ENCODE measurements around the gene RELN. TPM values are rescaled to one million over a fixed set of nuclear protein-coding genes. Genes with fewer than 3 reads are reported as not detected.

Gene RELN
- total and polyA plus RNA-seq, 10 donors, result 0.03 to 7.6 (median 1.0) TPM

DNA sequence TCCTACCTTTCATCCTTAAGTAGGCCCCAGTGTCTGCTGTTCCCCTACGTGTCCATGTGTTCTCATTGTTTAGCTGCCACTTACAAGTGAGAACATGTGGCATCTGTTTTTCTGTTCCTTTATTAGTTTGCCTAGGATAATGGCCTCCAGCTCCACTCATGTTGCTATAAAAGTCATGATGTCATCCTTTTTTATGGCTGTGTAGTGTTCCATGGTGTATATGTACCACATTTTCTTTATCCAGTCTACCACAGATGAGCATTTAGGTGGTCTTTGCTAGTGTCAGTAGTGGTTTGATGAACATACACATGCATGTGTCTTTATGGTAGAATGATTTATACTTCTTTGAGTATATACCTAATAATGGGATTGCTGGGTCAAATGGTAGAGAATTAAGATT is 397.3 kb downstream of the RELN start:
- Histone ChIP-seq H3K36me3 (no peaks in the 10 kb centered on the region), H3K4me1 (no peaks in the 10 kb centered on the region), H3K9me3 (no peaks in the 10 kb centered on the region), H3K4me3 (no peak overlapping the region), H3K27ac (no peak overlapping the region), H3K27me3 (replicated peaks in 1 of 7) (peaks cover 0 to 6% (median 0%) of the 10 kb centered on the region in 7 donors)
- 72 to 97% (median 87%) methylated on average over 1 of the region's 1 CpG for WGBS, 5 donors
- TF ChIP-seq POLR2A (IDR thresholded peaks at IDR 0.05) (no peak), POLR2AphosphoS5 (IDR thresholded peaks at IDR 0.05) (no peak)
- TF ChIP-seq, protein P1, sequence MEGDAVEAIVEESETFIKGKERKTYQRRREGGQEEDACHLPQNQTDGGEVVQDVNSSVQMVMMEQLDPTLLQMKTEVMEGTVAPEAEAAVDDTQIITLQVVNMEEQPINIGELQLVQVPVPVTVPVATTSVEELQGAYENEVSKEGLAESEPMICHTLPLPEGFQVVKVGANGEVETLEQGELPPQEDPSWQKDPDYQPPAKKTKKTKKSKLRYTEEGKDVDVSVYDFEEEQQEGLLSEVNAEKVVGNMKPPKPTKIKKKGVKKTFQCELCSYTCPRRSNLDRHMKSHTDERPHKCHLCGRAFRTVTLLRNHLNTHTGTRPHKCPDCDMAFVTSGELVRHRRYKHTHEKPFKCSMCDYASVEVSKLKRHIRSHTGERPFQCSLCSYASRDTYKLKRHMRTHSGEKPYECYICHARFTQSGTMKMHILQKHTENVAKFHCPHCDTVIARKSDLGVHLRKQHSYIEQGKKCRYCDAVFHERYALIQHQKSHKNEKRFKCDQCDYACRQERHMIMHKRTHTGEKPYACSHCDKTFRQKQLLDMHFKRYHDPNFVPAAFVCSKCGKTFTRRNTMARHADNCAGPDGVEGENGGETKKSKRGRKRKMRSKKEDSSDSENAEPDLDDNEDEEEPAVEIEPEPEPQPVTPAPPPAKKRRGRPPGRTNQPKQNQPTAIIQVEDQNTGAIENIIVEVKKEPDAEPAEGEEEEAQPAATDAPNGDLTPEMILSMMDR (IDR thresholded peaks at IDR 0.05 in 8 of 11, conservative IDR thresholded peaks at IDR 0.05 in 3 of 11), result no peak
- DNase-seq, result no peak
- intact Hi-C loops (cut with DNase I; ENCODE audit: low total_unique reads), result no loop called here

DNA sequence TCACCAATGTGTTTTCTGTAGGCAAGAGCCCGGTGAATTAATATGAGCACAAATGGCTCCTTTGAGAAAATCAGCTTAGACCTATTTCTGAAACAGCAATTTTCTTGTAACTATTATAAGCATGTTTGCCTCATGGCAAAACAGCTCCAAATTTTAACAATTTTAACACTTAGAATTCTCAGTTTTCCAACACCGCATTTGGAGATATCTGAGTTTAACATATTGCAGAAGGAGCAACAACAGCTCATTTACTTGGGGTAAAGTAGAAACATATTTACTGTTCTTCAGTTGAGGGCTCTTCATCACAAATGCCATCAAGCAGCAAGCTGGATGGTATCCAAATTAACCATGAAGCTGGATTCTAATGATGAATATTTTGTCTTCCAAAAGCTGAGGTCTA is 409.4 kb downstream of the RELN start:
- H3K4me1 ChIP-seq, result no peaks in the 10 kb centered on the region
- no peak for DNase-seq
- TF ChIP-seq POLR2A (IDR thresholded peaks at IDR 0.05) (no peak), POLR2AphosphoS5 (IDR thresholded peaks at IDR 0.05) (no peak)
- TF ChIP-seq, protein P1 (IDR thresholded peaks at IDR 0.05 in 8 of 11, conservative IDR thresholded peaks at IDR 0.05 in 3 of 11), result no peak
- 89 to 97% (median 93%) methylated on average over 2 of the region's 2 CpGs for WGBS, 5 donors
- no peaks in the 10 kb centered on the region for H3K36me3 ChIP-seq
- no peaks in the 10 kb centered on the region for H3K9me3 ChIP-seq
- intact Hi-C loops (cut with DNase I; ENCODE audit: low total_unique reads), result no loop called here
- no peak overlapping the region for H3K27ac ChIP-seq
- no peak overlapping the region for H3K4me3 ChIP-seq
- peaks cover 0 to 10% (median 0%) of the 10 kb centered on the region in 7 donors for H3K27me3 ChIP-seq (replicated peaks in 1 of 7)

DNA sequence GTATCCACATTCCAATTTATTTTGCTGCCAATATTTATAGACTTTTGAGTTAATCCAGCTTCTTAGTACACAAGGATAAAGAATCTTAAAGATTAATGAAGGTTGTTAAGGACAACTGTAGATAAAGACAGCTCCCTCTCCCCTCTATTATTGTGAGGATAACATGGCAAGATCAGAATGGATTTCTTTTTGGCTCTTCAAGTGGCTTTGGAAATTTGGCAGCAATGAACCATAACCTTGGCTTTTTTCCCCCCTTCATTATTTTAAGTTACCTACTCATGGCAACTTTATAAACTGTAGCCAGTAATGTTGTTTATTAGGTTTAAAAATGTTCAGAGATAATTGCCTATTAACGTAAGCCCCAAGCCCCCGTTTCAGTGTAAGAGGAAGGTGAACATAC is 412.4 kb downstream of the RELN start:
- Histone ChIP-seq H3K4me3 (no peak overlapping the region), H3K36me3 (no peaks in the 10 kb centered on the region), H3K27me3 (replicated peaks in 1 of 7) (peaks cover 0 to 18% (median 0%) of the 10 kb centered on the region in 7 donors), H3K9me3 (no peaks in the 10 kb centered on the region), H3K27ac (no peak overlapping the region), H3K4me1 (no peaks in the 10 kb centered on the region)
- WGBS, 5 donors, result 85 to 95% (median 90%) methylated on average over 2 of the region's 2 CpGs
- no peak for DNase-seq
- intact Hi-C loops (cut with DNase I; ENCODE audit: low total_unique reads), result loop anchor here (5.0 kb wide), 2 partner anchors 1270 to 1340 kb away; no protein-coding TSS in a partner anchor
- TF ChIP-seq POLR2A (IDR thresholded peaks at IDR 0.05), result no peak
- TF ChIP-seq POLR2AphosphoS5 (IDR thresholded peaks at IDR 0.05), result no peak
- TF ChIP-seq, protein P1 (IDR thresholded peaks at IDR 0.05 in 8 of 11, conservative IDR thresholded peaks at IDR 0.05 in 3 of 11), result no peak

DNA sequence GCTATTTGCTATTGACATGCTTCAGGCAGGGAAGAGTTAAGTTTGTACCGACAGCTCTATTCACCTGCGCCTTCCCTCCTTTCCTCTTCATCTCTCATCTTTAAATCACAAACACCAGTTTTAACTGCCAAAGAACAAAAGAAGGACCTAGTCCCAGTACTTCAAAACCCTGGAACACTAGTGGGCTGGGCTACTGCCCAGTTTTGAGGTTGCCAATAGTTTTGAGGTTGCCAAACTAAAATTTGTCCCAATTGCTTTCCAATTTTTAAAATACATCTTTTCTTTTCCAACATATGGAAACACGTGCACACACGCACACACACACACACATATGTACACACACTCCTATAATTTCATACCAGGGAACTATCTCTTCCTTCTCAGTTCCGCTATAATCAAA is 412.8 kb downstream of the RELN start:
- H3K27me3 ChIP-seq (replicated peaks in 1 of 7), result peaks cover 0 to 18% (median 0%) of the 10 kb centered on the region in 7 donors
- WGBS, 5 donors, result 81 to 87% (median 85%) methylated on average over 5 of the region's 5 CpGs
- no peak for DNase-seq
- no peaks in the 10 kb centered on the region for H3K4me1 ChIP-seq
- TF ChIP-seq POLR2A (IDR thresholded peaks at IDR 0.05) (no peak), POLR2AphosphoS5 (IDR thresholded peaks at IDR 0.05) (no peak)
- TF ChIP-seq, protein P1 (IDR thresholded peaks at IDR 0.05 in 8 of 11, conservative IDR thresholded peaks at IDR 0.05 in 3 of 11), result no peak
- H3K9me3 ChIP-seq, result no peaks in the 10 kb centered on the region
- intact Hi-C loops (cut with DNase I; ENCODE audit: low total_unique reads), result loop anchor here (5.0 kb wide), 2 partner anchors 1271 to 1341 kb away; no protein-coding TSS in a partner anchor
- no peak overlapping the region for H3K27ac ChIP-seq
- no peak overlapping the region for H3K4me3 ChIP-seq
- H3K36me3 ChIP-seq, result no peaks in the 10 kb centered on the region

All from spleen (tissue), 11 donors.